Transverse colon (tissue), 3 donors: Measurements from ENCODE around the gene ZNF124.

Experiments
- EP300 ChIP-seq: sonication (generic); formaldehyde crosslinking; IDR thresholded peaks from one replicate; pipeline ENCODE4 v1.6.1; 2017; ENCODE audit warnings: antibody characterized with exemption, low read depth
- TF ChIP-seq, protein P1 (sequence below), 5 experiments: fragments of 200-600 bp in 3 of 5; fragments of 450-650 bp in 2 of 5; sonication (generic) in 3 of 5; IDR thresholded peaks; 1 replicate in 2 of 5; 2 replicates in 3 of 5; pipeline ENCODE4 v1.5.1; 2016 to 2017; ENCODE audit warnings: antibody characterized with exemption in 5 of 5, inconsistent platforms in 3 of 5, mild to moderate bottlenecking in 2 of 5, moderate library complexity in 1 of 5

DNA sequence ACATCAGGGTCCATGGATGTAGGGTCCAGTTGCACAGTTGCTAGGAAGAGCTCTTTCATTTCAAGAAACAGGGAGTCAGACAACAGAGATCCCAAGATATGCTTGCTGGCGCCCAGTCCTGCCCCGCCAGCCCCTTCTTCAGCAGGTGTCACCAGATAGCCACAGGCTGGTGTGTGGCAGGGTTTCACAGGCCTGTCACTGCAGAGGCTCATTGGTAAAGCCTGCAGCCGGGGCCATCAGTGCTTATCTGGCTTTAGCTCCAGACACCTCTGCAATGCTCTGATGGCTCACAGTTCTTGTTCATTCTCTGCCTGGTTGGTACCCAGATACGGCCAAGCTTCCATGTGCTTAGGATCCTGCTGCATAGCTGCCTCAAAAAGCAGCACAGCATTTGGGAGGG lies 12.4 kb upstream of the ZNF124 start:
- TF ChIP-seq, protein P1, sequence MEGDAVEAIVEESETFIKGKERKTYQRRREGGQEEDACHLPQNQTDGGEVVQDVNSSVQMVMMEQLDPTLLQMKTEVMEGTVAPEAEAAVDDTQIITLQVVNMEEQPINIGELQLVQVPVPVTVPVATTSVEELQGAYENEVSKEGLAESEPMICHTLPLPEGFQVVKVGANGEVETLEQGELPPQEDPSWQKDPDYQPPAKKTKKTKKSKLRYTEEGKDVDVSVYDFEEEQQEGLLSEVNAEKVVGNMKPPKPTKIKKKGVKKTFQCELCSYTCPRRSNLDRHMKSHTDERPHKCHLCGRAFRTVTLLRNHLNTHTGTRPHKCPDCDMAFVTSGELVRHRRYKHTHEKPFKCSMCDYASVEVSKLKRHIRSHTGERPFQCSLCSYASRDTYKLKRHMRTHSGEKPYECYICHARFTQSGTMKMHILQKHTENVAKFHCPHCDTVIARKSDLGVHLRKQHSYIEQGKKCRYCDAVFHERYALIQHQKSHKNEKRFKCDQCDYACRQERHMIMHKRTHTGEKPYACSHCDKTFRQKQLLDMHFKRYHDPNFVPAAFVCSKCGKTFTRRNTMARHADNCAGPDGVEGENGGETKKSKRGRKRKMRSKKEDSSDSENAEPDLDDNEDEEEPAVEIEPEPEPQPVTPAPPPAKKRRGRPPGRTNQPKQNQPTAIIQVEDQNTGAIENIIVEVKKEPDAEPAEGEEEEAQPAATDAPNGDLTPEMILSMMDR (IDR thresholded peaks at IDR 0.05): no peak
- TF ChIP-seq EP300: no peak
